Ascending aorta (tissue), 2 donors: ENCODE data around the gene RCC1. TPM values are rescaled to one million over a fixed set of nuclear protein-coding genes. Genes with fewer than 3 reads are reported as not detected.
"Not testable (repeated sequence)": the region's sequence is repeated elsewhere in the genome, so short reads cannot be mapped to it uniquely, and the experiment has no call there.

Experiments used
- DNase-seq, 2 donors: peaks; one replicate each; pipeline ENCODE4 v3.0.0-alpha.2; 2019; ENCODE audit warnings: low spot score in 2 of 2
- H3K27ac ChIP-seq, 2 donors: fragments of 200-600 bp; sonication (generic); one replicate each; pipeline ENCODE4 v1.5.1; 2016 to 2017; ENCODE audit warnings: mild to moderate bottlenecking in 1 of 2
- H3K27me3 ChIP-seq: fragments of 200-600 bp; sonication (generic); one replicate; pipeline ENCODE4 v1.5.1; 2017
- H3K36me3 ChIP-seq, 2 donors: fragments of 200-600 bp; sonication (generic); one replicate each; pipeline ENCODE4 v1.5.1; 2016
- H3K4me1 ChIP-seq, 2 donors: fragments of 200-600 bp; sonication (generic); one replicate each; pipeline ENCODE4 v1.5.1; 2016 to 2017; ENCODE audit warnings: mild to moderate bottlenecking in 1 of 2
- H3K4me3 ChIP-seq, 2 donors: fragments of 200-600 bp; sonication (generic); one replicate each; pipeline ENCODE4 v1.5.1; 2016 to 2017; ENCODE audit warnings: mild to moderate bottlenecking in 1 of 2
- H3K9me3 ChIP-seq, 2 donors: fragments of 200-600 bp; sonication (generic); one replicate each; pipeline ENCODE4 v1.5.1; 2016
- CTCF ChIP-seq, 3 experiments: fragments of 200-600 bp in 2 of 3; fragments of 450-650 bp in 1 of 3; sonication (generic) in 2 of 3; IDR thresholded peaks; one replicate each; pipeline ENCODE4 v1.5.1; 2016 to 2019; ENCODE audit warnings: antibody characterized with exemption in 3 of 3, mild to moderate bottlenecking in 1 of 3, moderate library complexity in 1 of 3
- intact Hi-C: fragments of 100-400 bp; cut with DNase I; formaldehyde crosslinking; loops from one replicate; pipeline ENCODE4 v1.15.1; 2023
- total RNA-seq: library from RNA; depleted of rRNA; stranded (reverse); fragments of >200 nt; gene quantifications from one replicate; pipeline ENCODE4 v1.1.0, GENCODE V29; 2016

RCC1 gene
- total RNA-seq, 1 donor from 2014 or later, result 70.5 TPM

- H3K4me3 ChIP-seq, result no peak overlapping the region
- intact Hi-C loops, result no loop called here
- no peak for DNase-seq
- H3K36me3 ChIP-seq, result peaks cover 0 to 5% of the 10 kb centered on the region in 2 donors
- H3K4me1 ChIP-seq, result no peaks in the 10 kb centered on the region
- no peak for TF ChIP-seq CTCF (IDR thresholded peaks at IDR 0.05)
- H3K27me3 ChIP-seq, result no peaks in the 10 kb centered on the region
- no peak overlapping the region for H3K27ac ChIP-seq
- no peaks in the 10 kb centered on the region for H3K9me3 ChIP-seq
Measured at GRCh38 chr1:28538286-28538685, 32.4 kb downstream of the RCC1 start.

- intact Hi-C loops, result no loop called here
- H3K27ac ChIP-seq, result no peak overlapping the region
- H3K4me1 ChIP-seq, result no peaks in the 10 kb centered on the region
- H3K9me3 ChIP-seq, result no peaks in the 10 kb centered on the region
- no peak for TF ChIP-seq CTCF (IDR thresholded peaks at IDR 0.05)
- peaks cover 0 to 5% of the 10 kb centered on the region in 2 donors for H3K36me3 ChIP-seq
- no peaks in the 10 kb centered on the region for H3K27me3 ChIP-seq
- H3K4me3 ChIP-seq, result no peak overlapping the region
- no peak for DNase-seq
Measured at GRCh38 chr1:28540651-28541050, 34.8 kb downstream of the RCC1 start.

- H3K4me3 ChIP-seq, H3K4me1 ChIP-seq, H3K36me3 ChIP-seq, H3K27ac ChIP-seq, intact Hi-C loops, DNase-seq, H3K9me3 ChIP-seq, H3K27me3 ChIP-seq: not testable (repeated sequence)
Measured at GRCh38 chr1:28541414-28542015, 35.7 kb downstream of the RCC1 start.

GRCh38 chr1:28545246-28545628 lies 39.4 kb downstream of the RCC1 start:
- no peak for TF ChIP-seq CTCF (IDR thresholded peaks at IDR 0.05)
- intact Hi-C loops, result no loop called here
- H3K36me3 ChIP-seq, result no peaks in the 10 kb centered on the region
- no peak overlapping the region for H3K4me3 ChIP-seq
- no peaks in the 10 kb centered on the region for H3K4me1 ChIP-seq
- H3K9me3 ChIP-seq, result no peaks in the 10 kb centered on the region
- H3K27me3 ChIP-seq, result no peaks in the 10 kb centered on the region
- no peak overlapping the region for H3K27ac ChIP-seq
- no peak for DNase-seq

- H3K4me3 ChIP-seq, result no peak overlapping the region
- intact Hi-C loops, result no loop called here
- TF ChIP-seq CTCF (IDR thresholded peaks at IDR 0.05), result no peak
Measured at GRCh38 chr1:28548318-28548717, 42.5 kb downstream of the RCC1 start.

GRCh38 chr1:28551381-28551780 lies 45.5 kb downstream of the RCC1 start:
- Histone ChIP-seq H3K4me3 (no peak overlapping the region), H3K9me3 (no peaks in the 10 kb centered on the region), H3K27me3 (no peaks in the 10 kb centered on the region), H3K4me1 (peaks cover 0 to 10% of the 10 kb centered on the region in 2 donors), H3K36me3 (peaks cover 0 to 15% of the 10 kb centered on the region in 2 donors), H3K27ac (no peak overlapping the region)
- TF ChIP-seq CTCF (IDR thresholded peaks at IDR 0.05), result no peak
- DNase-seq, result no peak
- intact Hi-C loops, result no loop called here

More at GRCh38 chr1:28548318-28548717, 42.5 kb downstream of the RCC1 start:
- Histone ChIP-seq H3K9me3 (no peaks in the 10 kb centered on the region), H3K36me3 (no peaks in the 10 kb centered on the region), H3K27ac (no peak overlapping the region), H3K4me1 (peaks cover 0 to 3% of the 10 kb centered on the region in 2 donors), H3K27me3 (no peaks in the 10 kb centered on the region)
- DNase-seq, result no peak
